ENCODE measurements around the gene EIF3J.
"Not testable (repeated sequence)": the region's sequence is repeated elsewhere in the genome, so short reads cannot be mapped to it uniquely, and the experiment has no call there.

Gene EIF3J

DNA sequence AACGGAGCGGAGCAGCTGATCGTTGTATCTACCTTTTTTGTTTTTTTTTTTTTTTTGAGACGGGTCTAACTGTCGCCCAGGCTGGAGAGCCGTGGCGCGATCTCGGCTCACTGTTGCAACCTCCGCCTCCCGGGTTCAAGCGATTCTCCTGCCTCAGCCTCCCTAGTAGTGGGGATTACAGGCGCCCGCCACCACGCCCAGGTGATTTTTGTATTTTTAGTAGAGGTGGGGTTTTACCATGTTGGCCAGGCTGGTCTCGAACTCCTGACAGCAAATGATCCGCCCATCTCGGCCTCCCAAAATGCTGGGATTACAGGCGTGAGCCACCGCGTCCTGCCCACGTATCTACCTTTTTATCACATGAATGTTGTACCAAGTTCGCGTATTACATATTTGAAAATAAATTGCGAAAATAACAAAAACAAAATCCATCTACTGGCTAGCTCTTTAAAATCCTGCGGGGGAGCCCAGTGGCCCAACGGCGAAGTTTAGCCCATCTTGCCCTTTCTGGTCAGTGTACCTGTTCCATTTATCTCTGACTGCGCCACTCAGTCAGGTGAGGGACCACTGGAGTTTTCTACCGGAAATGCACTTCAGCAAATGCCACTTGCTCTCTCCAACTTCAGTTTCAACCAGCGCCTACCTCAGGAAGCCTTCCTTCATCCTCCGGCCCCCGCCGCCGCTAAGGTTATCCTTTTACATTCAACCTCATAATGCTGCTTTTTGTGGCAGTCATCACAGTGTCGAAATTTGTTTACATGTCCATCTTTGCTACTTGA, 1.2 kb upstream of the EIF3J start:
- Histone ChIP-seq H3K27me3 (replicated peaks) (no peaks in the 10 kb centered on the region), H3K36me3 (replicated peaks) (peaks cover under 1% of the 10 kb centered on the region), H3K27ac (peak overlapping the region; percentile 84), H3K4me3 (ENCODE audit: low read depth, low read length) (peak overlapping the region; percentile 74)
- DNase-seq: no peak
- in situ Hi-C loops (cut with HindIII; ENCODE audit: low pct_ligation_motif_present, low sequenced_read_pairs): no loop called here
- TF ChIP-seq, protein P1, sequence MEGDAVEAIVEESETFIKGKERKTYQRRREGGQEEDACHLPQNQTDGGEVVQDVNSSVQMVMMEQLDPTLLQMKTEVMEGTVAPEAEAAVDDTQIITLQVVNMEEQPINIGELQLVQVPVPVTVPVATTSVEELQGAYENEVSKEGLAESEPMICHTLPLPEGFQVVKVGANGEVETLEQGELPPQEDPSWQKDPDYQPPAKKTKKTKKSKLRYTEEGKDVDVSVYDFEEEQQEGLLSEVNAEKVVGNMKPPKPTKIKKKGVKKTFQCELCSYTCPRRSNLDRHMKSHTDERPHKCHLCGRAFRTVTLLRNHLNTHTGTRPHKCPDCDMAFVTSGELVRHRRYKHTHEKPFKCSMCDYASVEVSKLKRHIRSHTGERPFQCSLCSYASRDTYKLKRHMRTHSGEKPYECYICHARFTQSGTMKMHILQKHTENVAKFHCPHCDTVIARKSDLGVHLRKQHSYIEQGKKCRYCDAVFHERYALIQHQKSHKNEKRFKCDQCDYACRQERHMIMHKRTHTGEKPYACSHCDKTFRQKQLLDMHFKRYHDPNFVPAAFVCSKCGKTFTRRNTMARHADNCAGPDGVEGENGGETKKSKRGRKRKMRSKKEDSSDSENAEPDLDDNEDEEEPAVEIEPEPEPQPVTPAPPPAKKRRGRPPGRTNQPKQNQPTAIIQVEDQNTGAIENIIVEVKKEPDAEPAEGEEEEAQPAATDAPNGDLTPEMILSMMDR (IDR thresholded peaks at IDR 0.05; ENCODE audit: low read depth, low read length, missing control alignments): no peak

DNA sequence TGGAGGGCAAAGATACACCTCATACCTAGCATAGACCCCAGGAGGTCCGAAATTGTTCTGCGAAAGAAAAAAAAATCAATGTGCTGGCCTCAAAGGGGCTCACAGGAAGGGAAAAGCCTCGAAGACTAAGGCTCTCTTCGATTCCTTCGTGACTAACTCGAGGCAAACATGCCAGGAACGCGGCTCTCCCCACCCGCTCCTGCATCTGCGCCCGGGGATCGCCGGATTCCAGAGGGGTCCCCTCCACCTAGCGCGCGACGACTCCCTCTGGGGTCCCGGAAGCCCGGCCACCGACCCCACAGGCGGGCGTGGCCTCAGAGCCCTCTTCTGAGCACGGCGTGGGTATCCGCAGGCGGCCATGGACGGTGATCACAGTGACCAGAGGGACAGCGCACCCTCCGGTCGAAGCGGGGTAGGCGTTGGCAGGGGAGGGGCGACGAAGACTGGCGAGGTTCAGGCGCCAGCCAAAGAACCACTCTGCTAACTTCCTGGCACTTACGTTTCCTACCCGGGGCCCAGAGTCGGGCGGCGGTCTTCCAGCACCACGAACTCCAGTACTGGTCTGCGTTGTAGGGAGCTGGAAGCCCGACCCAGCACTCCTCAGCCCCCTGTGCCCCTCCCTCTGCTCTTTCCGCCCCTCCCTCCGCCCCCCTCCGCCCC, 515 bp upstream of the EIF3J start:
- no peak for DNase-seq
- in situ Hi-C loops (cut with HindIII; ENCODE audit: low pct_ligation_motif_present, low sequenced_read_pairs): no loop called here

DNA sequence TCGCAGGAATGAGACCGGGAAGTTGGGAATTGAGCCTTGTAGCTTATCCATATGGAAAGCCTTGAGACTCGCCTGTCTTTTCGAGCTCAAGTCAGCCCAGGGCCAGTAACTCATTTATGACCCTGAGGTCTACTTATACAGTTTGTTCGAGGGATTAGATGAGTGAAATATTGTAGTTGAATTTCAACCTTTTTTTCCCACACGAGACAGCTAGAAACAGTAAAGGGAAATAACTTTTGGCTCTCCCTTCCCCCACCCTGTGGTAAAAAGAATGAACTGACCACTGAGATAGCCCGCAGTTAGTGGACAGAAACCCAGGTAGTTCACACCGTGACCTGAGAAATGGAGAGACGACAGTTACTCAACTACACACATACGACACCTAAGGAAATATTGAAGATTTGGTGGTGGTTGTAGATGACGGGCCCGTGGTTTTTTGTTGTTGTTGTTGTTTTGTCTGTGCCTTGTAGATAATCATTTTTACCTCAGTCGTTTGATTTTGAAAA, 841 bp downstream of the EIF3J start:
- peak; percentile 25 for DNase-seq
- in situ Hi-C loops (cut with HindIII; ENCODE audit: low pct_ligation_motif_present, low sequenced_read_pairs): no loop called here
- Histone ChIP-seq H3K4me3 (ENCODE audit: low read depth, low read length) (peak overlapping the region; percentile 79), H3K36me3 (replicated peaks) (peaks cover 8% of the 10 kb centered on the region), H3K27me3 (replicated peaks) (no peaks in the 10 kb centered on the region), H3K27ac (peak overlapping the region; percentile 91)
- TF ChIP-seq, protein P1 (IDR thresholded peaks at IDR 0.05; ENCODE audit: low read depth, low read length, missing control alignments): no peak

More for the DNA sequence above, 515 bp upstream of the EIF3J start:
- Histone ChIP-seq H3K27ac (peak overlapping the region; percentile 84), H3K36me3 (replicated peaks) (peaks cover 8% of the 10 kb centered on the region), H3K27me3 (replicated peaks) (no peaks in the 10 kb centered on the region), H3K4me3 (ENCODE audit: low read depth, low read length) (peak overlapping the region; percentile 74)
- TF ChIP-seq, protein P1 (IDR thresholded peaks at IDR 0.05; ENCODE audit: low read depth, low read length, missing control alignments): peak; percentile 70

DNA sequence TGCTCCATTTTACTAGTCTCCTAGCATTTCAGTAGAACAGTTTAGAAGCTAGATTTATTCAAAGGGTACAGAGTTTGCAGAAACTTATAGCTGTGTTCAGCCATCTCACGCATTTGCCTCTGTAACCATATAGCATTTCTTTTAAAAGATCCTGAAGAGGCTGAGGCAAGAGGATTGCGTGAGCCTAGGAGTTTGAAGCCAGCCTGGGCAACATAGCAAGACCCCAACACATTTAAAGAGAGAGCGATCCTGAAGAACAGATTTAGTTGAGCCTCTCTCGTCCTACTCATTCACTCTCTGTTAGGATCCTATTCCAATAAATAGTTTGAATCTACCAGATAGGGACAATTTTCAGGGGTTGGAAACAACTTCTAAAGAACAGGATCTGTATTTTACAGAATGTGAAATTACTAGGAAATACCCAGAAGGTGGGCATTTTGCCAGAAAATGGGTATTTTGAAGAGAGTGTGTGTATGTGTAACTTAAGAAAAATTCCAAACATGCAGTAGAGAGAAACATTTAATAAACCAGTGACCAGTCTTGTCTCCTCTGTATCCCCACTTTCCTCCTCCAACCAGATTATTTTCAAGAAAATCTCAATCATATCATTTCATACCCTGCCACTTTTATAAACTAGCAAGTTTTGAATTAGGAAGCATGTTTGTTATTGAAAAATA, 4.5 kb downstream of the EIF3J start:
- no peak overlapping the region for H3K4me3 ChIP-seq (ENCODE audit: low read depth, low read length)
- H3K36me3 ChIP-seq (replicated peaks): peaks cover 9% of the 10 kb centered on the region
- no peaks in the 10 kb centered on the region for H3K27me3 ChIP-seq (replicated peaks)
- H3K27ac ChIP-seq: no peak overlapping the region
- in situ Hi-C loops (cut with HindIII; ENCODE audit: low pct_ligation_motif_present, low sequenced_read_pairs): no loop called here
- TF ChIP-seq, protein P1 (IDR thresholded peaks at IDR 0.05; ENCODE audit: low read depth, low read length, missing control alignments): no peak
- peak; percentile 71 for DNase-seq

DNA sequence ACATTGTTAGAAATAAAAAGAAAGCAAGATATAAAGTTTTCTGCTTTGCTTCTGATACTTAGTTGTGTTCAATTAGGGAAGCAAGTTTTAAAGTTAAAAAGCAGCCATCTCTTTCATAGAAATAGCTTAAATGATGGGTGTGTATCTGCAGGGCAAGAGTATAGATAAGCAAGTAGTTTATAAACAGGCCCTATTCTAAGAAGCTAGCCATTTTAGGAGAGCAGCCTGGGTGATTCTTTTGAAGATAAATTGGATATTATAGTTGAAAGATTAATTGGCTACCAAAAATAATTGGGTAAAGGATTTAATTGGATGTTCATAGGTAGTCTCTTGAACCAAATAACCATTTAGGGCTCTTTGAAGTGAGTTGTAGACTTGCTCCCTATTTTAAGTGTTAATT, 5.6 kb downstream of the EIF3J start:
- TF ChIP-seq, protein P1 (IDR thresholded peaks at IDR 0.05; ENCODE audit: low read depth, low read length, missing control alignments): no peak
- in situ Hi-C loops (cut with HindIII; ENCODE audit: low pct_ligation_motif_present, low sequenced_read_pairs): no loop called here
- H3K4me3 ChIP-seq (ENCODE audit: low read depth, low read length): no peak overlapping the region
- peaks cover 9% of the 10 kb centered on the region for H3K36me3 ChIP-seq (replicated peaks)
- DNase-seq: no peak
- no peaks in the 10 kb centered on the region for H3K27me3 ChIP-seq (replicated peaks)
- no peak overlapping the region for H3K27ac ChIP-seq

DNA sequence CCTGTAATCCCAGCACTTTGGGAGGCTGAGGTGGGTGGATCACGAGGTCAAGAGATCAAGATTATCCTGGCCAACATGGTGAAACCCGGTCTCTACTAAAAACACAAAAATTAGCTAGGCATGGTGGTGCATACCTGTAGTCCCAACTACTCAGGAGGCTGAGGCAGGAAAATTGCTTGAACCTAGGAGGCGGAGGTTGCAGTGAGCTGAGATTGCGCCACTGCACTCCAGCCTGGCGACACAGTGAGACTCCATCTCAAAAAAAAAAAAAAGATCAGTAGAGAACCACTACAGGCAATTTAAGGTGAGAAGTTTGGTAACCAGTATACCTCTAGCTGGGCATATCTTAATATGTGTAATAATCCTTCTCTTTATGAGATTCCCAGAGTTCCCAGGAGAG, 7.8 kb downstream of the EIF3J start:
- DNase-seq; H3K4me3 ChIP-seq (ENCODE audit: low read depth, low read length); H3K27ac ChIP-seq; H3K27me3 ChIP-seq (replicated peaks); in situ Hi-C loops (cut with HindIII; ENCODE audit: low pct_ligation_motif_present, low sequenced_read_pairs); H3K36me3 ChIP-seq (replicated peaks): not testable (repeated sequence)

All from brain microvascular endothelial cell (primary cell).